GM12864 (cell line): ENCODE data around the gene PROB1.

Source experiments
- DNase-seq: peaks from one replicate; pipeline ENCODE4 v3.0.0-alpha.2; 2011; ENCODE audit warnings: low read depth
- H3K4me3 ChIP-seq: 2 replicates; pipeline ENCODE4 v1.5.1; 2011; ENCODE audit warnings: mild to moderate bottlenecking, low read depth, low read length, control low read depth
- TF ChIP-seq, protein P1 (sequence below): IDR thresholded peaks from 2 replicates; pipeline ENCODE4 v1.5.1; 2011; ENCODE audit warnings: low read depth, mild to moderate bottlenecking, moderate library complexity, low read length, control low read depth, inconsistent platforms; ENCODE audit errors: missing control alignments

The PROB1 gene

DNA sequence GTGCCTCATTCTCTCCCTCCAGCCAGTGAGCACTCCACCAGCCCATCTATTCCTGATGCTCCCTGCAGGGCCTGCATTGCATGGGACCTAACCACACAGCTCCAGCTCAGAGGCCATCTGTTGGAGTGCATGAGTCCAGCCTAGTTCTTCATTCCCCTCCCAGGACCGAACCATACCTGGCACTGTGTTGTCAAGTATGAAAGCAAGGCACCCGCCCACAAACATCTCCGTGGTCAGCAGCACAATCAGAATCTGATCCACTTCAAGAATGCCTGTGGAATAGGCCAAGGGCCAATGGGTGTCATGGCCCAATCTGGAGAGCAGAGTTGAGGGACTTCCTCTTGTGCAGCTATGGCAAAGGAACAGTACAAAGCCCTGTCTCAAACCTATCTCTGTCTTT lies 17.7 kb downstream of the PROB1 start:
- no peak overlapping the region for H3K4me3 ChIP-seq
- no peak for DNase-seq
- TF ChIP-seq, protein P1, sequence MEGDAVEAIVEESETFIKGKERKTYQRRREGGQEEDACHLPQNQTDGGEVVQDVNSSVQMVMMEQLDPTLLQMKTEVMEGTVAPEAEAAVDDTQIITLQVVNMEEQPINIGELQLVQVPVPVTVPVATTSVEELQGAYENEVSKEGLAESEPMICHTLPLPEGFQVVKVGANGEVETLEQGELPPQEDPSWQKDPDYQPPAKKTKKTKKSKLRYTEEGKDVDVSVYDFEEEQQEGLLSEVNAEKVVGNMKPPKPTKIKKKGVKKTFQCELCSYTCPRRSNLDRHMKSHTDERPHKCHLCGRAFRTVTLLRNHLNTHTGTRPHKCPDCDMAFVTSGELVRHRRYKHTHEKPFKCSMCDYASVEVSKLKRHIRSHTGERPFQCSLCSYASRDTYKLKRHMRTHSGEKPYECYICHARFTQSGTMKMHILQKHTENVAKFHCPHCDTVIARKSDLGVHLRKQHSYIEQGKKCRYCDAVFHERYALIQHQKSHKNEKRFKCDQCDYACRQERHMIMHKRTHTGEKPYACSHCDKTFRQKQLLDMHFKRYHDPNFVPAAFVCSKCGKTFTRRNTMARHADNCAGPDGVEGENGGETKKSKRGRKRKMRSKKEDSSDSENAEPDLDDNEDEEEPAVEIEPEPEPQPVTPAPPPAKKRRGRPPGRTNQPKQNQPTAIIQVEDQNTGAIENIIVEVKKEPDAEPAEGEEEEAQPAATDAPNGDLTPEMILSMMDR, result no peak

DNA sequence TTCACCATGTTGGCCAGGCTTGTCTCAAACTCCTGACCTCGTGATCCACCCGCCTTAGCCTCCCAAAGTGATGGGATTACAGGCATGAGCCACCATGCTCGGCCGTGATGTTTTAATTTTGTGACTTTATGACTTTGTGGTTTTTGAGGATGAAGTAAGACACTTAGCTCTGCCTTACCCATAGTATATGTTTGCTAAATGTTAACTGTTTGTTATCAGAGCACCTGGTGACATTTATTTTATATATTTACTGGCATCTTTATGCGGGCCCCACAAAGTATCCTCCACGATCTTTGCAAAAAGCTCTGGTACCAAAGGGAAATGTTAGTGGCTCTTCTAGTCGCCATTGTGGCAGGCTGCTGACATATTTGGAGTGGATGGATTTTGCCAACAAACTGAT lies 18.5 kb downstream of the PROB1 start:
- no peak for DNase-seq
- TF ChIP-seq, protein P1, result no peak
- no peak overlapping the region for H3K4me3 ChIP-seq

DNA sequence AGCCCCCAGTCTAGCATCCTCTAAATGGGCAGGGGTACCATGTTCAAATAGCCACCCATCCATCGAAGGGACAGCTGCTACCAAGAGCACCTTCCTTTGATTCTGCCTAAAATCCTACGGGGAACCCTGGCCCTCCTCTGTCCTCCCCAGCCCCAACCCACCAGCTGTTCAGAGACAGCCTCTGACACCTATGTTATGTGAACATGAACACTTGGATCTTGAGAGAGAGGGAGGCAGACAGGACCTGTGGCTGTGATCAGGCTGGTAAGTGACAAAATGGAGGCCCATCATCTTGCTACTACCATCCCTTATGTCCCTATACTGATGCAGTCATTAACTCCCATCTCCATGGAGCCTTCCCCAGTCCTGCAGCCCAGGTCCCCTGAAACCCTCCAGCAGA lies 20.0 kb downstream of the PROB1 start:
- TF ChIP-seq, protein P1, result no peak
- DNase-seq, result no peak
- no peak overlapping the region for H3K4me3 ChIP-seq

DNA sequence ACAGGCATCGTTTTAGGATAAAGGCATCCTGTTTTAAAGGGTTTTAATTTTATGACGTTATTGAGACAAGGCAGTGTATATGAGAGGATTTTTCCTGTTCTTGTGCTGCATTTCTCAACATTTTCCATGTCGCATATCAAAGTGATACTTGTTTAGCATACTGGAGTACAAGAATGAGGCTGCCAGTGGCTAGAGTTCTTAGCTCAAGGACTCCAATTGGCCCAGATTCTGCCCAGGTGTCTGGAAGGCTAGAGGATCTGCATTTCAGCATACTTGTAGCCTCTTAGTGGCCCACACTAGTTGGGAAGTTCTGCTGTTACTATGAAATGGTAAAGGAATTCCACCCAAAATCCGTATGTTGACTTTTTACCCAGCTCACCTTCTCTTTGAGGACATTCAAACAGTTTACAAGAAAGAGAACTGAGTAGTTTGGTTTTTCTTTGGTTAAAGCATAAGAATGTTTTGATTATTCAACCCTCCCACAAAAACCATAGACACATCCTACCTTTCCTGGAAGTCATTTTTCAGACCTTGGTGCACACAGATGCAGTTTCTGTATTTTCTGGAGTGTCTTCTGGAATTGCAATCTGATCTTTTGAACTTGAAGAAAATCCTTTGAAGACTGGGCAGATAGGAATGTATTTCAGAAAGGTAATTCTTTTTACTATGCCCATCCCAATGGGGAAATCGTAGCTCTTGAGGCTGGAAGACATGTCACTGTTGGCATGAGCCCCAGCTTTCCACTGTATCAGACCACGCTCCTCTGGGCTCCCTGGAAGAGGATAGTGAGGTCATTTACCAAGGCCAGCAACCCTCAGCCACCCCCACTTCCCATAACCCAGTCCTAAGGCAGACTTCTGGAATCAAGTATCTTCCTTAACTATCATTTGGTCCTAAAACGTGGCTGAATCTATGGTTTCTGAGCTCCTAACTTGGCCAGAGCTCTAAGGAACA lies 23.1 kb downstream of the PROB1 start:
- DNase-seq, result no peak
- H3K4me3 ChIP-seq, result no peak overlapping the region
- TF ChIP-seq, protein P1, result no peak

DNA sequence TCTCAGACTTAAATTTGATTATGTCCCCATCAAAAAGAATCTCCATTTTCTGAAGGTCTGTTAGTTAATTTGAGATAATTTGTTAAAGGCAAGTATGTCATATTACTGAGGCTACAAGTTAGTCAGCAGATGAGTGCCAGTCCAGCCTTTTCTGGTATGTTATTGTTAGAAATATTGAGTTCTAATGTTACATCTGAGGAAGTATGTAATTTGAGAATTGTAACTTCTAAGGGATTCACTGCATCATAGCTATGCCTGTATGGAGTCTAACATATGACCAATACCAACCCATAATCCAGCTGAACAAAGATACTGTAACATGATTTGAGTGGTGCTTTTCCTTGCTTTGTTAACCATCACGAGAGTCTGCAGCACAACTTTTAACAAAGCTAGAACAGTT lies 25.7 kb downstream of the PROB1 start:
- H3K4me3 ChIP-seq, result no peak overlapping the region
- no peak for DNase-seq
- TF ChIP-seq, protein P1, result no peak

DNA sequence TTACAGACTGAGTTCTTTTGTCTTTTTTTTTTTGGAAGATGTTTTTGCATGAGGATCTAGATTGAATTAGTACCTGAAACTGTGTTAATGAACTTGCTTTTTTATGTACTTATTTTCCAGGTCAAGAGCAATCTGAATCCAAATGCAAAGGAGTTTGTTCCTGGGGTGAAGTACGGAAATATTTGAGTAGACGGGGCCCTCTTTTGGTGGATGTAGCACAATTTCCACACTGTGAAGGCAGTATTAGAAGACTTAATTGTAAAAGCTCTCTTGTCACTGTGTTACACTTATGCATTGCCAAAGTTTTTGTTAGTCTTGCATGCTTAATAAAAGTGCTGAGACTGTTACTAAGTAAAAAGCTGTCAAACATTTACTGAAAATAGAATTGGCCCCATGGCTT lies 26.3 kb downstream of the PROB1 start:
- TF ChIP-seq, protein P1, result peak; percentile 7
- H3K4me3 ChIP-seq, result no peak overlapping the region
- no peak for DNase-seq

DNA sequence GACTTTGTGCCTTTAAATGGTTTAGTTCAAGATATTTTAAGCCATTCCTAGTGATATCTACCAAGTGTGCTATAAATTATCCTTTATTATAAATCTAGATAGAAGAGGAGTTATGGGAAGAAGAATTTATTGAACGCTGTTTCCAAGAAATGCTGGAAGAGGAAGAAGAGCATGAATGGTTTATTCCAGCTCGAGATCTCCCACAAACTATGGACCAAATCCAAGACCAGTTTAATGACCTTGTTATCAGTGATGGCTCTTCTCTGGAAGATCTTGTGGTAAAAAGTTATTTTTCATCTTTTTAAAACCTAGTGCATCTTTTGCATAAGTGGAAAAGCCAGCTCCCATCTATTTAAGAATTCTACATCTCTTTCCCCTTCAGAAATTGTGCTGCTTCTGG lies 30.4 kb downstream of the PROB1 start:
- TF ChIP-seq, protein P1, result no peak
- H3K4me3 ChIP-seq, result no peak overlapping the region

More for the DNA sequence above, 30.4 kb downstream of the PROB1 start:
- DNase-seq, result no peak
